IgD-negative memory B cell (primary cell): ENCODE data around the gene MB21D2. TPM values are rescaled to one million over a fixed set of nuclear protein-coding genes. Genes with fewer than 3 reads are reported as not detected.

Experiments
- H3K27ac Mint-ChIP-seq, 3 donors: one replicate each; pipeline ENCODE4 v1.8.0; 2020 to 2022; ENCODE audit warnings: mild to moderate bottlenecking in 3 of 3, mixed read lengths in 3 of 3, moderate library complexity in 1 of 3
- H3K27me3 Mint-ChIP-seq: one replicate; pipeline ENCODE4 v1.8.0; 2021; ENCODE audit warnings: mixed read lengths
- H3K36me3 Mint-ChIP-seq: one replicate; pipeline ENCODE4 v1.8.0; 2020; ENCODE audit warnings: mild to moderate bottlenecking, mixed read lengths
- H3K4me1 Mint-ChIP-seq, 3 donors: one replicate each; pipeline ENCODE4 v1.8.0; 2020 to 2022; ENCODE audit warnings: mixed read lengths in 3 of 3, mild to moderate bottlenecking in 1 of 3
- H3K4me3 Mint-ChIP-seq, 4 donors: one replicate each; pipeline ENCODE4 v1.8.0; 2020 to 2022; ENCODE audit warnings: mild to moderate bottlenecking in 4 of 4, mixed read lengths in 4 of 4, moderate library complexity in 3 of 4
- H3K9me3 Mint-ChIP-seq, 3 donors: one replicate each; pipeline ENCODE4 v1.8.0; 2020 to 2021; ENCODE audit warnings: mixed read lengths in 3 of 3, mild to moderate bottlenecking in 1 of 3
- polyA plus RNA-seq: library from polyadenylated mRNA; unstranded; fragments of 300-500 nt; fragmentation: Illumina TruSeq; gene quantifications from one replicate; pipeline ENCODE4 v1.2.3, GENCODE V29; 2021

The MB21D2 gene
- polyA plus RNA-seq, 1 donor from 2014 or later: not detected

GRCh38 chr3:192750201-192750600, 167.5 kb downstream of the MB21D2 start:
- Mint-ChIP-seq H3K27me3 (peaks cover 3% of the 10 kb centered on the region), H3K36me3 (no peaks in the 10 kb centered on the region), H3K9me3 (peaks cover 0 to 2% (median 0%) of the 10 kb centered on the region in 3 donors), H3K4me3 (no peak overlapping the region), H3K4me1 (no peaks in the 10 kb centered on the region), H3K27ac (no peak overlapping the region)

GRCh38 chr3:192747746-192748145, 169.9 kb downstream of the MB21D2 start:
- Mint-ChIP-seq H3K9me3 (peaks cover 0 to 2% (median 0%) of the 10 kb centered on the region in 3 donors), H3K36me3 (no peaks in the 10 kb centered on the region), H3K27me3 (peaks cover 4% of the 10 kb centered on the region), H3K27ac (no peak overlapping the region), H3K4me1 (no peaks in the 10 kb centered on the region), H3K4me3 (no peak overlapping the region)

- Mint-ChIP-seq H3K4me3 (peak overlapping the region in 1 of 4 donors; percentile 29), H3K4me1 (no peaks in the 10 kb centered on the region), H3K27me3 (peaks cover 3% of the 10 kb centered on the region), H3K9me3 (peaks cover 0 to 2% (median 0%) of the 10 kb centered on the region in 3 donors), H3K27ac (no peak overlapping the region), H3K36me3 (no peaks in the 10 kb centered on the region)
Measured at GRCh38 chr3:192747145-192747544, 170.5 kb downstream of the MB21D2 start.

Other genes with a start within 250 kb of the MB21D2 start
- 0.38 TPM for gene FGF12, start 190.3 kb downstream of the MB21D2 start, polyA plus RNA-seq